GM18861 (cell line): Measurements from ENCODE around the gene FOXD1.
"Not testable (repeated sequence)": the region's sequence is repeated elsewhere in the genome, so short reads cannot be mapped to it uniquely, and the experiment has no call there.

ENCODE experiments used
- ATAC-seq: cut with Tn5 transposase; IDR thresholded peaks from one replicate; pipeline ENCODE4 v1.9.1; 2021; ENCODE audit not compliant: unreplicated experiment

Gene FOXD1

GRCh38 chr5:73464016-73464745, 15.6 kb upstream of the FOXD1 start:
- ATAC-seq, result no peak

- no peak for ATAC-seq
Observed at GRCh38 chr5:73460133-73460532, 11.6 kb upstream of the FOXD1 start.

- ATAC-seq, result no peak
Observed at GRCh38 chr5:73459366-73459765, 10.8 kb upstream of the FOXD1 start.

- ATAC-seq, result not testable (repeated sequence)
Observed at GRCh38 chr5:73456462-73456861, 7.9 kb upstream of the FOXD1 start.

GRCh38 chr5:73454379-73455036, 5.9 kb upstream of the FOXD1 start:
- ATAC-seq, result peak; percentile 71

- ATAC-seq, result no peak
Observed at GRCh38 chr5:73452215-73452614, 3.6 kb upstream of the FOXD1 start.

- ATAC-seq, result no peak
Observed at GRCh38 chr5:73451224-73452130, 2.9 kb upstream of the FOXD1 start.

- no peak for ATAC-seq
Observed at GRCh38 chr5:73450672-73451223, 2.2 kb upstream of the FOXD1 start.

- ATAC-seq, result no peak
Observed at GRCh38 chr5:73450137-73450536, 1.6 kb upstream of the FOXD1 start.

GRCh38 chr5:73447530-73448462, 781 bp downstream of the FOXD1 start:
- no peak for ATAC-seq

- no peak for ATAC-seq
Observed at GRCh38 chr5:73446631-73447529, 1.7 kb downstream of the FOXD1 start.

- ATAC-seq, result no peak
Observed at GRCh38 chr5:73445665-73446630, 2.6 kb downstream of the FOXD1 start.

- no peak for ATAC-seq
Observed at GRCh38 chr5:73444499-73445438, 3.8 kb downstream of the FOXD1 start.

- ATAC-seq, result no peak
Observed at GRCh38 chr5:73443829-73444498, 4.6 kb downstream of the FOXD1 start.

- ATAC-seq, result no peak
Observed at GRCh38 chr5:73442996-73443627, 5.5 kb downstream of the FOXD1 start.

- ATAC-seq, result no peak
Observed at GRCh38 chr5:73442231-73442811, 6.3 kb downstream of the FOXD1 start.
